Epidermal melanocyte (primary cell): Measurements from ENCODE around the gene SLC27A1.
"Not testable (repeated sequence)": the region's sequence is repeated elsewhere in the genome, so short reads cannot be mapped to it uniquely, and the experiment has no call there.

Source experiments
- DNase-seq: peaks from one replicate; pipeline ENCODE4 v3.0.0; 2011; ENCODE audit warnings: low spot score; ENCODE audit not compliant: insufficient read length

Gene SLC27A1

GRCh38 chr19:17486545-17487240, 16.4 kb downstream of the SLC27A1 start:
- DNase-seq: no peak

GRCh38 chr19:17487284-17488121, 17.2 kb downstream of the SLC27A1 start:
- DNase-seq: no peak

GRCh38 chr19:17488593-17489391, 18.5 kb downstream of the SLC27A1 start:
- DNase-seq: no peak

- no peak for DNase-seq
Observed at GRCh38 chr19:17489392-17490030, 19.2 kb downstream of the SLC27A1 start.

- no peak for DNase-seq
Observed at GRCh38 chr19:17490411-17490810, 20.1 kb downstream of the SLC27A1 start.

- DNase-seq: no peak
Observed at GRCh38 chr19:17491287-17491686, 21.0 kb downstream of the SLC27A1 start.

GRCh38 chr19:17495639-17496296, 25.4 kb downstream of the SLC27A1 start:
- DNase-seq: no peak

GRCh38 chr19:17496337-17496997, 26.1 kb downstream of the SLC27A1 start:
- DNase-seq: no peak

GRCh38 chr19:17497149-17497798, 26.9 kb downstream of the SLC27A1 start:
- DNase-seq: no peak

GRCh38 chr19:17499025-17499424, 28.7 kb downstream of the SLC27A1 start:
- DNase-seq: not testable (repeated sequence)

- DNase-seq: no peak
Observed at GRCh38 chr19:17499648-17500446, 29.5 kb downstream of the SLC27A1 start.

GRCh38 chr19:17500447-17501198, 30.3 kb downstream of the SLC27A1 start:
- DNase-seq: no peak

- no peak for DNase-seq
Observed at GRCh38 chr19:17503240-17503639, 32.9 kb downstream of the SLC27A1 start.

- no peak for DNase-seq
Observed at GRCh38 chr19:17504030-17504429, 33.7 kb downstream of the SLC27A1 start.

- DNase-seq: no peak
Observed at GRCh38 chr19:17504456-17504855, 34.1 kb downstream of the SLC27A1 start.

GRCh38 chr19:17505223-17505622, 34.9 kb downstream of the SLC27A1 start:
- no peak for DNase-seq

GRCh38 chr19:17506745-17507144, 36.4 kb downstream of the SLC27A1 start:
- no peak for DNase-seq

GRCh38 chr19:17508558-17508933, 38.2 kb downstream of the SLC27A1 start:
- not testable (repeated sequence) for DNase-seq
